Activated T-helper 1 cell treated with anti-CD3 and anti-CD28 coated beads, Interleukin-12 subunit alpha, Interleukin-12 subunit beta, Interleukin-2, Interleukin-4 antibody, amounts not matched to agents 30 ng/mL and 10 ng/mL and 1 ng/mL, durations not matched to agents 14 hours and 24 hours and 36 hours (primary cell): Measurements from ENCODE around the gene B4GALNT2. TPM values are rescaled to one million over a fixed set of nuclear protein-coding genes. Genes with fewer than 3 reads are reported as not detected.

Experiments used
- DNase-seq: peaks from one replicate; pipeline ENCODE4 v3.0.0; 2021; ENCODE audit warnings: low spot score
- H3K27ac Mint-ChIP-seq: one replicate; pipeline ENCODE4 v1.8.0; 2021; ENCODE audit warnings: mild to moderate bottlenecking, mixed read lengths
- H3K27me3 Mint-ChIP-seq: one replicate; pipeline ENCODE4 v1.8.0; 2022; ENCODE audit warnings: mild to moderate bottlenecking, moderate library complexity, mixed read lengths; ENCODE audit not compliant: insufficient read depth
- H3K36me3 Mint-ChIP-seq: one replicate; pipeline ENCODE4 v1.8.0; 2021; ENCODE audit warnings: low read depth, mixed read lengths
- H3K4me1 Mint-ChIP-seq: one replicate; pipeline ENCODE4 v1.8.0; 2021; ENCODE audit warnings: low read depth, mixed read lengths
- H3K4me3 Mint-ChIP-seq: one replicate; pipeline ENCODE4 v1.8.0; 2021; ENCODE audit warnings: mild to moderate bottlenecking, moderate library complexity, mixed read lengths
- H3K9me3 Mint-ChIP-seq: one replicate; pipeline ENCODE4 v1.8.0; 2021; ENCODE audit warnings: mixed read lengths
- intact Hi-C: fragments of 100-400 bp; cut with micrococcal nuclease; formaldehyde crosslinking; loops from one replicate; pipeline ENCODE4 v1.15.1; 2024
- total RNA-seq: library from RNA; stranded (reverse); gene quantifications from 2 replicates; pipeline ENCODE4 v1.2.3, GENCODE V29; 2022

Gene B4GALNT2
- total RNA-seq, 1 donor from 2014 or later = 0.03 TPM

DNA sequence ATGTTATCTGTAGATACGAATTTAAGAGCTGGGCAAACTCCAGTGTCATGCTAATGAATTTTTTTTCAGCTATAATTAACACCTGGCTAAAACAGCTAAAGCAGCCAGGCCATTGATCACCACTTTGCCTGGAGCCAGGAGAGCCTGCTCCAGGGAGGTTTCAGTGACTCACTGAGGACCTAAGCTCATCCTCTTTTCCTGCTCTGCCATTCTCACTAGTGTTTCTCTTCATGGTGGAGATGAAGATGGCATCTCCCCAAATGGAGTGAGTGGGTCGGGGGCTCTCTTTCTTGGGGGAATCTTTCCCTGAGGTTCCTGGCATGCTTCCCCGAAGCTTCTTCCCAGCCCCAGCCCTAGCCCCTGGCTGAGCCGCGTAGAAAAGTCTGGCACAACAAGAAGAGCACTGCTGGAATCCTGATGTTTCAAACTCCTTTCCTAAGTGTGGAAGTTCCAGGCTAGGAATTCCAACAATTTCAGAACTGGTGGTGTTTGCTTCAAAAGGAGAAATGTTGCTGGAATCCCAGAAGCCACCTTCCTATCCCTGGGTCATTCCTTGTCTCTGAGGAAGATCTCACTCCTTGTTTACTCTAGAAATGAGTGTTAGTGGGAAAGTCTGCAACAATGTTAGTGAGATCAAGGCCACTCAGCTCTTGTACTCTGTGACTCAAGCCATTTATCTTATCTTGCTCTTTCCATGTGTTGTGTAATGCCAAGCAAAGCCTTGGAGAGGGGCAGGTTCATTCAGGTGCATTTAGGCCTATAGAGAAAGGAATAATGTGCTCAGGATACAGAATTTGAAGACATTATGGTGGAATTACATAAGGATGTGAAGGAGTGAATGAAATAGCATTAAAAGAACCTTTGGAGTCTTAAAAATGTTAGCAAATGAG lies 26.0 kb upstream of the B4GALNT2 start:
- Mint-ChIP-seq H3K4me3 (no peak overlapping the region), H3K27ac (no peak overlapping the region), H3K4me1 (no peaks in the 10 kb centered on the region), H3K9me3 (no peaks in the 10 kb centered on the region), H3K27me3 (peaks cover 10% of the 10 kb centered on the region), H3K36me3 (no peaks in the 10 kb centered on the region)
- intact Hi-C loops = no loop called here
- no peak for DNase-seq

DNA sequence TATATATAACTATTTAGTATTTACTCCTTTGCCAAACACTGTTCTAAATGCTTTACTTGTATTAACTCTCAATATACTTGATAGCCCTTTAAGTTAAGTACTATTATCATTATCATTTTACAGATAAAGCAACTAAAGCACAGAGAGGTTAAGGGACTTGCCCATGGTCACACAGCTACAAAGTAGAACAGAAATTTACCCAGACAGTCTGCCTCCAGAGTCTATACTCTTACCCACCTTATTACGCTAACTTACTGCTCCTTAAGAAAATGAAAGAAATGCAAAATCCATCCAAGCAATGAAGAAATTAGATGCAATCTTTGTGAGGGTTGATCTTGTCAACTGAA lies 25.4 kb upstream of the B4GALNT2 start:
- Mint-ChIP-seq H3K4me1 (no peaks in the 10 kb centered on the region), H3K27ac (no peak overlapping the region), H3K27me3 (peaks cover 12% of the 10 kb centered on the region), H3K9me3 (no peaks in the 10 kb centered on the region), H3K36me3 (no peaks in the 10 kb centered on the region), H3K4me3 (no peak overlapping the region)
- intact Hi-C loops = no loop called here
- DNase-seq = no peak

DNA sequence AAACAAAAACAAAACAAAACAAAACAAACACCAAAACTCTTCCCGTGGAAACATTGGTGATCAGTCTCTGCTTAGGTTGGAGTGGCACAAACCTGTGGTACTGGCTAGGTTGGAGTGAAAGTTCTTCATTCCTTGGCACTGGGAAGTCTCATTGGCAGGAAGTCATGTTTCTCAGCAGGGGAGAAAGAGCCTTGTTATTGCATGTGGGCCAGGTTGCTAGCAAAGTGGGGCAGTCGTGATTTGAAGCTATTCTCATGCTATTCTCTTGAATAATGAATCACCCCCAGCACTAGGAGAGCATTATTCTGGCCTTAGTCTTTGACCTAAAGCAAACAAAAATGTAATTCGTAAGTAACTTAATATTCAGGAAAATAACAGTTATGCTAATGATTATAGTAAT lies 24.3 kb upstream of the B4GALNT2 start:
- Mint-ChIP-seq H3K27ac (no peak overlapping the region), H3K4me3 (no peak overlapping the region), H3K4me1 (no peaks in the 10 kb centered on the region), H3K9me3 (no peaks in the 10 kb centered on the region), H3K27me3 (peaks cover 13% of the 10 kb centered on the region), H3K36me3 (no peaks in the 10 kb centered on the region)
- intact Hi-C loops = no loop called here
- DNase-seq = no peak

DNA sequence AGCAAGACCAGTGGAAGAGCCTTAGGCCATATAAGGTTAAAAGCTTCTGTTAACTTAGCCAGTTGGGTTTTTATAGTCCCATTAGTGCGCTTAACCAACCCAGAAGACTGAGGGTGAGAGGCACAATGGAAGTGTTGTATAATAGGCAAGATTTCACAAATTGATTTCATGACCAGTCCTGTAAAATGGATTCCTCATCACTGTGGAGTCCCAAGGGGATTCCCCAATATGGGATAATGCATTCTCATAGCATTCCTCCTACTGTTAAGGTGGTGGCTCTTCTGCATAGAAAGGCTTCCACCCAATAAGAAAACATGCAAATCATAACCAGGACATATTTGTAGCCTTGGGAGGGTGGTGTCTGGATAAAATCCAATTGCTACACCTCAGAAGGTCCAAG lies 22.1 kb upstream of the B4GALNT2 start:
- H3K36me3 Mint-ChIP-seq = no peaks in the 10 kb centered on the region
- intact Hi-C loops = no loop called here
- no peak overlapping the region for H3K27ac Mint-ChIP-seq
- peaks cover 16% of the 10 kb centered on the region for H3K27me3 Mint-ChIP-seq
- no peak for DNase-seq
- no peak overlapping the region for H3K4me3 Mint-ChIP-seq
- no peaks in the 10 kb centered on the region for H3K9me3 Mint-ChIP-seq
- no peaks in the 10 kb centered on the region for H3K4me1 Mint-ChIP-seq

DNA sequence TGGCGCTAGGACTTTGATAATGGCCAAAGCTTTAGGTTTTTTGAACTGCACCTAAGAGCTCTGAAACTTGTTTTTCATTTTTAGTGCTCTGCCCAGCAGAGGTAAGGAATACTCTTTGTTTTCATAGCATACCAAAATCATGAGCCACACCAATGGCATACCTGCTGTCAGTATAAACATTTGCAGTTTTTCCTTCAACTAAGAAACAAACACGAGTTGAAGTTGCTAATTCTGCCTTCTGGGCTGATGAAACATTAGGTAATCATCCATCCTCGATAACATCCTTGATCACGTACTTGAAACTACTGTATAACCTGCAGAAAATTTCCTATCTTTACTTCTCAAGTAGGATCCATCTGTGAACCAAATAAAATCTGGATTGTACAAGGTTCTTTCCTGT lies 20.6 kb upstream of the B4GALNT2 start:
- no peak overlapping the region for H3K4me3 Mint-ChIP-seq
- H3K4me1 Mint-ChIP-seq = no peaks in the 10 kb centered on the region
- H3K36me3 Mint-ChIP-seq = no peaks in the 10 kb centered on the region
- no peak for DNase-seq
- no peak overlapping the region for H3K27ac Mint-ChIP-seq
- no peaks in the 10 kb centered on the region for H3K9me3 Mint-ChIP-seq
- H3K27me3 Mint-ChIP-seq = peaks cover 16% of the 10 kb centered on the region
- intact Hi-C loops = no loop called here

DNA sequence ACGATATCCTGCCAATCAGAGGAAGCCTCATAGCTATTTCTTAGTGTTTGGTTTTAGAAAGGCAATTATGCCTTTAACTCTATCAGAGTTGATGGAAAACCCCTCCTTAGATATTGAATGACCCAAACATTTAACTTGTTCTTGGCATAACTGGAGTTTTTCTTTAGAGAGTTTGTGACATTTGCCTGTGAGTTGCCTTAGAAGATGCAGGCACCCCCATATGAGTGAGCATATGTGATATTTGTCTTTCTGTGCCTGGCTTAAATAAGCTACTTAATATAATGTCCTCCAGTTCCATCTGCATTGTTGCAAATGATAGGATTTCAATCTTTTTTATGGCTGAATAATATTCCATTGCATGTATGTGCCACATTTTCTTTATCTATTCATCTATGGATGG lies 19.6 kb upstream of the B4GALNT2 start:
- Mint-ChIP-seq H3K9me3 (no peaks in the 10 kb centered on the region), H3K27me3 (peaks cover 19% of the 10 kb centered on the region), H3K36me3 (no peaks in the 10 kb centered on the region), H3K4me1 (no peaks in the 10 kb centered on the region), H3K27ac (no peak overlapping the region), H3K4me3 (no peak overlapping the region)
- no peak for DNase-seq
- intact Hi-C loops = no loop called here

DNA sequence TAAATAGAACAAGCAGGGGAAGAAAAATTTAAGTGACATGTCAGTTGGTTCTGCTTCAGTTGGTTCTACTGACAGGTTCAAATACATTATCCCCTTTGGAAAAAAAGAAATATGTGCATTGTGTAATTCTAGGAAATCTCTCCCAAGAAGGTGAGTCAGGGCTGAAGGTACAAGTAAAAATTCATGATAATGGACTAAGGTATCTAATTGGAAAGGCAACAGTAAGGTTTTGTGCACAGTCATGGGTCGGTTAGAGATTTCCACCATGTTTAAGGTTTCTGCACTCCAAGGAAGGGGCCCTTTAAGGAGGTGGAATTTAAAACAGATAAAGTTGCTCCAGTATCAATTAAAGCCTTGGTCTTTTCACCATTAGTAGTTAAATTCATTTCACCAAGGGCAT lies 17.9 kb upstream of the B4GALNT2 start:
- Mint-ChIP-seq H3K36me3 (no peaks in the 10 kb centered on the region), H3K27ac (no peak overlapping the region), H3K4me3 (no peak overlapping the region), H3K27me3 (peaks cover 21% of the 10 kb centered on the region), H3K4me1 (no peaks in the 10 kb centered on the region), H3K9me3 (no peaks in the 10 kb centered on the region)
- intact Hi-C loops = no loop called here
- DNase-seq = no peak

DNA sequence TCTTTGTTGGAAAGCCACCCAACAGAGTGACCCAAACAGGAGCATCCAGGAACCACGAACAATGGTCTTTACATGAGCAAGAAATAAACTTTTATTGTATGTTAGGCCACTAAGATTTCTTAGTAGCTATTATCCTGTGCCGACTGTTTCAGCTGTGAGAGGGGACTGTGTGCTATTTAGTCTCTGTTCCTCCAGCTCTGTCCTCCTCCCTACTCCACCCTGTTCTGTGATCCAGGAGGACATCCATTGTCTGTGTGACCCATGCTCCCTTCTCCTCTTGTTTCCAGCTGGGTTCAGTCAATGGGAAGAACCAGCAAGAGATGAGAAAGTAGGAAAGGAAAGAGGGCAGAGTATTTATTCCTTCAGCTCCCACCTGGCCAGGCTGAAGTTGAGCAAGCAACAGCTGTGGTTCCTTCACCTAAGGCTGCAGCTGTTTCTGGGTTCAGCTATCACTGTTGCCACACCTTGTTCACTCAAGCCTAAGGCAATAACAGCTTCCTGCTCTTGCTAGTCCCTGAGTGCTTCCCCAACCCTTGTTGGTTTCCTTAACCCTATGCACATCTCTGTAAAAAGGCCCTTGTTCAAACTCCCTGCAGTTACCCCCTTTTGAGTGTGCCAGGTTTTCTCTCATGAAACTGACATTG lies 14.9 kb upstream of the B4GALNT2 start:
- intact Hi-C loops = no loop called here
- DNase-seq = no peak
- Mint-ChIP-seq H3K36me3 (no peaks in the 10 kb centered on the region), H3K27ac (no peak overlapping the region), H3K27me3 (peaks cover 30% of the 10 kb centered on the region), H3K4me3 (no peak overlapping the region), H3K9me3 (no peaks in the 10 kb centered on the region), H3K4me1 (no peaks in the 10 kb centered on the region)

DNA sequence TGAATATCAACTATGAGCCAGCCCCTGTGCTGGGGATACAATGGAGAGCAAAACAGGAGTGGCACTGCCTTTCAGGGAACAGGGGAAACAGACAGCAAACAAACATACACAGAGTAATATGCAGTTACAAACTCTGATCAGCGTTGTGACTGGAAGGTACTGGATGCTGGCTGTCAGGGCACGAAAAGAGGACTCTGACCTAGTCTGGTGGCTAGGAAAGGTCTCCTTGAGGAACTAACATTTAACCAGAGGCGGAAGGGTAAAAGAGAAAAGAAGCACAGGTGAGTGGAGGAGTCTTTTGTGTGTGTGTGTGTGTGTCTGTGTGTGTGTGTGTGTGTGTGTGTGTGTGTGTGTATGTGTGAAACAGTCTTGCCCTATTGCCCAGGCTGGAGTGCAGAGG lies 12.4 kb upstream of the B4GALNT2 start:
- intact Hi-C loops = no loop called here
- Mint-ChIP-seq H3K4me3 (no peak overlapping the region), H3K27me3 (peaks cover 34% of the 10 kb centered on the region), H3K4me1 (no peaks in the 10 kb centered on the region), H3K36me3 (no peaks in the 10 kb centered on the region), H3K27ac (no peak overlapping the region), H3K9me3 (no peaks in the 10 kb centered on the region)
- DNase-seq = no peak

DNA sequence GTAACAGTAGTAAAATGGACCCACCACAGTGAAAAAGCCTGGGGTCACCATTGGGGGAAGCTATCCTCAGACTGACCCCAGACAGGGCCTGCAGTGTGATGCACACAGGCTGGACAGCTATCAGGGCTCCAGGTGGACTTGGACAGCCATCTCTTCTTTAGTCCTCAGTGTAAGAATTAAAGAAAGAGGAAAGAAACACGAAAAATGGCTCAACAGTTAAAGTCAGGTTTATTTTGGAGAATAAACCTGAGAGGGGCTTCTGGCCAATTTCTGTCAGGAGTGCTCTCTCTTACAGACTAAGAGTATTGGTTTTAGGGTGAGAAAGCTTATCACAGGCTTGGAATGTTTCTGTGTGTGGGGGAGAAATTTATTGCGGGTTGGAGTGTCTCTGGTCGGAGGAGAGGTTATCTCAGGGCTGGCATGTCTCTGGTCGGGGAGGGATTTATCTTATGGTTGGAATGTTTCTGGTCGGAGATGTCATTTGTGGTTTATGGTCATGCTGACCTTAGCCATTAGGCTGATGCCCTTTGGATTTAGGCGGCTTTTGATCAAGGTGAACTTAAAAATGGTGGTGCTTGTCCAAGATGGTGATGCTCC lies 10.8 kb upstream of the B4GALNT2 start:
- intact Hi-C loops = no loop called here
- no peak overlapping the region for H3K4me3 Mint-ChIP-seq
- H3K27me3 Mint-ChIP-seq = peaks cover 30% of the 10 kb centered on the region

DNA sequence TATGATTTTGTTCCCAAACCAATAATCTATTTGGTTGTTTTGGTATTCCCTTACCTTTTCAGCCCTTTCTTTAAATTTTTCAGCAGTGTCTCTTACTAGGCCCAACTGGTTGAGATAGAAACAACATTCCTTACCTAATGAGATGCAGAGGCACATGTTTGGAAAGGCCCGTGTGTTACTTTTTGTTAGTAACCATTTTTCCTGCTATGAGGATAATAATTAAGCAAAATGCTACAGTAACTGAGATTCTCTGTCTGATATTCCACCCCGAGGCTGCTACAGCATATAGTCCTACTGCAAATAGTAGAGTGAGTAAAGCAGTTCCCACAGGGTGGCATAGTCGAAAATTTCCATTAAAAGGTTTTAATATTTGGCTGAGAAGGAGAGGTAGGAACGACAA lies 10.0 kb upstream of the B4GALNT2 start:
- intact Hi-C loops = no loop called here
- peaks cover 29% of the 10 kb centered on the region for H3K27me3 Mint-ChIP-seq
- no peaks in the 10 kb centered on the region for H3K4me1 Mint-ChIP-seq
- no peak overlapping the region for H3K4me3 Mint-ChIP-seq
- H3K9me3 Mint-ChIP-seq = no peaks in the 10 kb centered on the region
- DNase-seq = no peak
- H3K27ac Mint-ChIP-seq = no peak overlapping the region
- no peaks in the 10 kb centered on the region for H3K36me3 Mint-ChIP-seq

More for the DNA sequence above, 10.8 kb upstream of the B4GALNT2 start:
- no peak overlapping the region for H3K27ac Mint-ChIP-seq
- H3K9me3 Mint-ChIP-seq = no peaks in the 10 kb centered on the region
- H3K4me1 Mint-ChIP-seq = no peaks in the 10 kb centered on the region
- no peak for DNase-seq
- no peaks in the 10 kb centered on the region for H3K36me3 Mint-ChIP-seq

DNA sequence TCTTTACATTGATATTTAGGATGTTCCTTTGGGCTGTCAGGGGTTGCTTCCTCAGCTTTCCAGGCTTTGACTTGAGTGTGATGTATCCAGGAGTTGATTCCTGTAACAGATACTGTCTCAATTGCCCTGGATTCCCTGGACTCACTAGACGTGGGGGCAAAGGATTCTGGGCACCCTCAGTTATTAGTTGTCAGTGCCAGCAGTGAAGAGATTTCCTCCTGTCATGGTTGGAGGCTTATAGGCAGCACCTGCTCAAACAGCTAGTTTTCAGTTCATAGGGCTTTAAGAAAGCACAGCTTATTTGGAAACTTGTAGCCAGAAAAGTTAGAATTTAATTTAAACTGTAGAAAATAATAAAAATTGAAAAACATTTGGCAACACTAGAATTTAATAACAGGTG lies 9.5 kb upstream of the B4GALNT2 start:
- Mint-ChIP-seq H3K27me3 (peaks cover 27% of the 10 kb centered on the region), H3K9me3 (no peaks in the 10 kb centered on the region), H3K36me3 (no peaks in the 10 kb centered on the region), H3K4me3 (no peak overlapping the region), H3K4me1 (no peaks in the 10 kb centered on the region), H3K27ac (no peak overlapping the region)
- intact Hi-C loops = no loop called here
- no peak for DNase-seq

DNA sequence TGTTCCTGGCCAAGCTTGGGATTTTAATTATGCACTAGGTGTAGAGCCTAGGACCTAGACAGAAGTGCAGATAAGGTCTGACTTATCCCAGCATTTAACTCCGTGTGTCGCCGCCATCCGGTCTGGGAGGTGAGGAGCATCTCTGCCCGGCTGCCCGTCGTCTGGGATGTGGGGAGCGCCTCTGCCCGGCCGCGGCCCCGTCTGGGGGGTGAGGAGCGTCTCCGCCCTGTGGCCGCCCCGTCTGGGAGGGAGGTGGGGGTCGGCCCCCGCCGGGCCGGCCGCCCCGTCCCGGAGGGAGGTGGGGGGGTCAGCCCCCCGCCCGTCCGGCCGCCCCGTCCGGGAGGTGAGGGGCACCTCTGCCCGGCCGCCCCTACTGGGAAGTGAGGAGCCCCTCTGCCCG lies 7.1 kb upstream of the B4GALNT2 start:
- Mint-ChIP-seq H3K27me3 (peaks cover 37% of the 10 kb centered on the region), H3K27ac (no peak overlapping the region)

More for the DNA sequence above, 7.1 kb upstream of the B4GALNT2 start:
- Mint-ChIP-seq H3K9me3 (no peaks in the 10 kb centered on the region), H3K4me1 (no peaks in the 10 kb centered on the region), H3K36me3 (no peaks in the 10 kb centered on the region), H3K4me3 (no peak overlapping the region)
- intact Hi-C loops = no loop called here
- no peak for DNase-seq
